WERI-Rb-1 (cell line): Measurements from ENCODE around the gene GTF2A1L.

ENCODE experiments used
- DNase-seq: peaks from one replicate; pipeline ENCODE4 v3.0.0-alpha.2; 2020
- H3K27ac ChIP-seq: fragments of 250-450 bp; sonication (Bioruptor Pico); 2 replicates; pipeline ENCODE4 v1.5.1; 2020; ENCODE audit warnings: mild to moderate bottlenecking, moderate library complexity
- H3K27me3 ChIP-seq: fragments of 250-450 bp; sonication (Bioruptor Pico); 2 replicates; pipeline ENCODE4 v1.5.1; 2021; ENCODE audit warnings: mild to moderate bottlenecking, low read depth, moderate library complexity; ENCODE audit not compliant: insufficient read depth, severe bottlenecking
- H3K36me3 ChIP-seq: fragments of 250-450 bp; sonication (Bioruptor Pico); 2 replicates; pipeline ENCODE4 v1.5.1; 2020; ENCODE audit warnings: mild to moderate bottlenecking, moderate library complexity
- H3K4me3 ChIP-seq: 2 replicates; pipeline ENCODE4 v1.5.1; 2011; ENCODE audit warnings: low read depth, mild to moderate bottlenecking, control low read depth, low read length
- H3K9me3 ChIP-seq: fragments of 250-450 bp; sonication (Bioruptor Pico); 2 replicates; pipeline ENCODE4 v1.5.1; 2021; ENCODE audit warnings: mild to moderate bottlenecking, moderate library complexity; ENCODE audit not compliant: severe bottlenecking
- CTCF ChIP-seq: IDR thresholded peaks from 2 replicates; pipeline ENCODE4 v1.5.1; 2011; ENCODE audit warnings: low read depth, mild to moderate bottlenecking, control low read depth, inconsistent platforms, low read length

GTF2A1L gene

GRCh38 chr2:48617618-48618017 is at the start of gene GTF2A1L:
TSS of gene GTF2A1L (plus strand) at chr2:48617856. CDS start at chr2:48617875, 19 bp downstream.
- no peaks in the 10 kb centered on the region for H3K27me3 ChIP-seq
- H3K9me3 ChIP-seq: peaks cover 3% of the 10 kb centered on the region
- TF ChIP-seq CTCF: no peak
- H3K4me3 ChIP-seq: no peak within 1 kb of the TSS
- no peak for DNase-seq
- no peak within 1 kb of the TSS for H3K27ac ChIP-seq
- H3K36me3 ChIP-seq: no peaks in the 10 kb centered on the region

- H3K27me3 ChIP-seq: no peaks in the 10 kb centered on the region
- no peak overlapping the region for H3K4me3 ChIP-seq
- no peaks in the 10 kb centered on the region for H3K36me3 ChIP-seq
- no peak for DNase-seq
- no peak for TF ChIP-seq CTCF
- no peaks in the 10 kb centered on the region for H3K9me3 ChIP-seq
- no peak overlapping the region for H3K27ac ChIP-seq
Observed at GRCh38 chr2:48568547-48568946, 49.1 kb upstream of the GTF2A1L start.

GRCh38 chr2:48569433-48569832 is 48.2 kb upstream of the GTF2A1L start:
- Histone ChIP-seq H3K36me3 (no peaks in the 10 kb centered on the region), H3K9me3 (no peaks in the 10 kb centered on the region), H3K27me3 (no peaks in the 10 kb centered on the region), H3K4me3 (no peak overlapping the region), H3K27ac (no peak overlapping the region)
- DNase-seq: no peak
- no peak for TF ChIP-seq CTCF

GRCh38 chr2:48572816-48573215 is 44.8 kb upstream of the GTF2A1L start:
- Histone ChIP-seq H3K4me3 (no peak overlapping the region), H3K9me3 (no peaks in the 10 kb centered on the region), H3K27me3 (no peaks in the 10 kb centered on the region), H3K27ac (no peak overlapping the region), H3K36me3 (no peaks in the 10 kb centered on the region)
- TF ChIP-seq CTCF: no peak
- DNase-seq: no peak

- Histone ChIP-seq H3K9me3 (no peaks in the 10 kb centered on the region), H3K4me3 (no peak overlapping the region), H3K27me3 (no peaks in the 10 kb centered on the region), H3K27ac (no peak overlapping the region), H3K36me3 (no peaks in the 10 kb centered on the region)
- no peak for TF ChIP-seq CTCF
- DNase-seq: no peak
Observed at GRCh38 chr2:48574353-48575287, 43.0 kb upstream of the GTF2A1L start.
